ENCODE results near the gene TMEM51. TPM values are rescaled to one million over a fixed set of nuclear protein-coding genes. Genes with fewer than 3 reads are reported as not detected.

TMEM51 gene
- total RNA-seq, 1 donor from 2014 or later = 31.4 TPM

- TF ChIP-seq POLR2AphosphoS5 (IDR thresholded peaks at IDR 0.05; ENCODE audit: insufficient read depth in 1 of 2, low read depth in 1 of 2) = peak in 1 of 2 donors; percentile 60
- TF ChIP-seq, protein P1, sequence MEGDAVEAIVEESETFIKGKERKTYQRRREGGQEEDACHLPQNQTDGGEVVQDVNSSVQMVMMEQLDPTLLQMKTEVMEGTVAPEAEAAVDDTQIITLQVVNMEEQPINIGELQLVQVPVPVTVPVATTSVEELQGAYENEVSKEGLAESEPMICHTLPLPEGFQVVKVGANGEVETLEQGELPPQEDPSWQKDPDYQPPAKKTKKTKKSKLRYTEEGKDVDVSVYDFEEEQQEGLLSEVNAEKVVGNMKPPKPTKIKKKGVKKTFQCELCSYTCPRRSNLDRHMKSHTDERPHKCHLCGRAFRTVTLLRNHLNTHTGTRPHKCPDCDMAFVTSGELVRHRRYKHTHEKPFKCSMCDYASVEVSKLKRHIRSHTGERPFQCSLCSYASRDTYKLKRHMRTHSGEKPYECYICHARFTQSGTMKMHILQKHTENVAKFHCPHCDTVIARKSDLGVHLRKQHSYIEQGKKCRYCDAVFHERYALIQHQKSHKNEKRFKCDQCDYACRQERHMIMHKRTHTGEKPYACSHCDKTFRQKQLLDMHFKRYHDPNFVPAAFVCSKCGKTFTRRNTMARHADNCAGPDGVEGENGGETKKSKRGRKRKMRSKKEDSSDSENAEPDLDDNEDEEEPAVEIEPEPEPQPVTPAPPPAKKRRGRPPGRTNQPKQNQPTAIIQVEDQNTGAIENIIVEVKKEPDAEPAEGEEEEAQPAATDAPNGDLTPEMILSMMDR (IDR thresholded peaks at IDR 0.05) = no peak
- intact Hi-C loops (cut with DNase I) = loop anchor here (10.0 kb wide), 1 partner anchor 60 kb away; the partner anchor contains the start of gene TMEM51
- Histone ChIP-seq H3K4me1 (peaks cover 44% of the 10 kb centered on the region), H3K27ac (peak overlapping the region; percentile 82), H3K27me3 (no peaks in the 10 kb centered on the region), H3K36me3 (peaks cover 0 to 3% of the 10 kb centered on the region in 2 donors), H3K4me3 (no peak overlapping the region), H3K9me3 (no peaks in the 10 kb centered on the region)
- DNase-seq (ENCODE audit: extremely low spot score in 2 of 2) = no peak
These were observed 61.0 kb downstream of the TMEM51 start for GRCh38 chr1:15214527-15214926.

- Histone ChIP-seq H3K27ac (peak overlapping the region; percentile 82), H3K9me3 (no peaks in the 10 kb centered on the region), H3K4me3 (no peak overlapping the region), H3K27me3 (no peaks in the 10 kb centered on the region), H3K36me3 (peaks cover 0 to 9% of the 10 kb centered on the region in 2 donors), H3K4me1 (peaks cover 44% of the 10 kb centered on the region)
- intact Hi-C loops (cut with DNase I) = loop anchor here (10.0 kb wide), 1 partner anchor 60 kb away; the partner anchor contains the start of gene TMEM51
- no peak for DNase-seq (ENCODE audit: extremely low spot score in 2 of 2)
- TF ChIP-seq POLR2A (IDR thresholded peaks at IDR 0.05) (no peak), POLR2AphosphoS5 (IDR thresholded peaks at IDR 0.05; ENCODE audit: insufficient read depth in 1 of 2, low read depth in 1 of 2) (no peak)
- TF ChIP-seq, protein P1 (IDR thresholded peaks at IDR 0.05) = no peak
These were observed 61.6 kb downstream of the TMEM51 start for GRCh38 chr1:15215116-15215515.

DNA sequence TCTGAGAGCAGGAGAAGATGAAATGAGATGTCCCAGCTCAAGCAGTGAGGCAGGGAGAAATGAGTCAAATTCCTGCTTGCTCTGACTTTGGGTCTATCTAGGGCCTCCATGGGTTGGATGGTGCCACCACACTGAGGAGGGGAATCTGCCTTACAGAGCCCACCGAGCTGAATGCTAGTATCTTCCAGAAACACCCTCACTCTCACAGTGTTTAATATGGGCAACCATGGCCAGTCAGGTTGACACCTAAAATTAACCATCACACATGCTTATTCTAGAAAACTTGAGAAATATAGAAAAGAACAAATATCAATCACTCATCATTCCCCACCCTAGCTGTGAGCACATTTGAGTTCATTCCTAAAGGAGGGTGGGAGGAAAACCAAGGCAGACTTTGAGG is 64.1 kb downstream of the TMEM51 start:
- intact Hi-C loops (cut with DNase I) = loop anchor here (10.0 kb wide), 1 partner anchor 63 kb away; the partner anchor contains the start of gene TMEM51
- peaks cover 0 to 13% of the 10 kb centered on the region in 2 donors for H3K36me3 ChIP-seq
- no peak overlapping the region for H3K4me3 ChIP-seq
- TF ChIP-seq POLR2A (IDR thresholded peaks at IDR 0.05) (no peak), POLR2AphosphoS5 (IDR thresholded peaks at IDR 0.05; ENCODE audit: insufficient read depth in 1 of 2, low read depth in 1 of 2) (no peak)
- TF ChIP-seq, protein P1 (IDR thresholded peaks at IDR 0.05) = no peak
- no peak for DNase-seq (ENCODE audit: extremely low spot score in 2 of 2)
- H3K9me3 ChIP-seq = no peaks in the 10 kb centered on the region
- H3K27ac ChIP-seq = no peak overlapping the region
- peaks cover 36% of the 10 kb centered on the region for H3K4me1 ChIP-seq
- no peaks in the 10 kb centered on the region for H3K27me3 ChIP-seq

DNA sequence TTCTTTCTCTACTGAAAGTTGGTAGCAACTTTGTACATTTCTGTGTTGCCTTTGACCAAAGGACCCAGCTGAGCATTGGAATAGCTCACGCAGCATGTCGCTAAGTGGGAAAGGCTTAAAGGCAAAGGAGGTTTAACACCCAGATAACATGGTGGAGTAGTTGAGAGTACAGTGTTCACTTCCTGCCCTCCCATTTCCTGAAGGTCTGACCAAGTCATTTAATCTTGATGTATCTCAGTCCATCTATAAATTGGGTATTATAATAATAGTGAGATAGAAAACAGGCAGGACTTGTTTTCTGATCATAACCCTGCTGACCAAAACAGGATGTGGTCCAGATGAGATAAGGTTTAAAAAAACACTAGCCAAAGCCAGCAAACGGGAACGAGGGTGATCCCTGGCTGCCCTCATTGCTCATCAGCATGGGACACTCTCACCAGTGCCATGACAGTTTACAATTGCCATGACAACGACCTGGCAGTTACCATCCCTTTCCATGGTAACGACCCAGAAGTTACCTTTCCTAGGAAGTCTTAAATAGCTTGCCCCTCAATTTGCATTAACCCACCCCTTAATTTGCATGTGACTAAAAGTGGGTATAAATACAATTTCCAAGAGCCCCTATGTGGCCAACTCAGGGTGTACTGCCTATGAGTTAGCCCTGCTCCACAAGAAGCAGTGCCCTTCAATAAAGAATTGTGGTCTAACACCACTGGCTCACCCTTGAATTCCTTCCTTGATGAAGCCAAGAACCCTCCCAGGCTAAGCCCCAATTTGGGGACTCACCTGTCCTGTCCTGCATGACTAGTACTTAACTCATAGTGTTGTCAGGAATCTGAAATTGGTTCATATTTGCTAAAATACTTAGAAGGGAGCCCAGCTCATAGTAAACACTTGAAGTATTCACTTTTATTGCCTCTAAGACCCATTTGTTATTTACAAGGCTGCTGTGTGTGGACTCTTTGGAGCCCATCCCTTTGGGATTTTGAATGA is 65.0 kb downstream of the TMEM51 start:
- Histone ChIP-seq H3K36me3 (peaks cover 0 to 13% of the 10 kb centered on the region in 2 donors), H3K4me3 (no peak overlapping the region), H3K9me3 (no peaks in the 10 kb centered on the region), H3K27ac (no peak overlapping the region), H3K4me1 (peaks cover 26% of the 10 kb centered on the region), H3K27me3 (no peaks in the 10 kb centered on the region)
- DNase-seq (ENCODE audit: extremely low spot score in 2 of 2) = no peak
- intact Hi-C loops (cut with DNase I) = loop anchor here (10.0 kb wide), 1 partner anchor 64 kb away; the partner anchor contains the start of gene TMEM51
- no peak for TF ChIP-seq POLR2A (IDR thresholded peaks at IDR 0.05)
- TF ChIP-seq, protein P1 (IDR thresholded peaks at IDR 0.05) = no peak
- TF ChIP-seq POLR2AphosphoS5 (IDR thresholded peaks at IDR 0.05; ENCODE audit: insufficient read depth in 1 of 2, low read depth in 1 of 2) = no peak
